Measurements from ENCODE around the gene AUTS2. TPM values are rescaled to one million over a fixed set of nuclear protein-coding genes. Genes with fewer than 3 reads are reported as not detected.

Gene AUTS2
- total RNA-seq, 1 donor from 2014 or later, result 56.0 TPM

DNA sequence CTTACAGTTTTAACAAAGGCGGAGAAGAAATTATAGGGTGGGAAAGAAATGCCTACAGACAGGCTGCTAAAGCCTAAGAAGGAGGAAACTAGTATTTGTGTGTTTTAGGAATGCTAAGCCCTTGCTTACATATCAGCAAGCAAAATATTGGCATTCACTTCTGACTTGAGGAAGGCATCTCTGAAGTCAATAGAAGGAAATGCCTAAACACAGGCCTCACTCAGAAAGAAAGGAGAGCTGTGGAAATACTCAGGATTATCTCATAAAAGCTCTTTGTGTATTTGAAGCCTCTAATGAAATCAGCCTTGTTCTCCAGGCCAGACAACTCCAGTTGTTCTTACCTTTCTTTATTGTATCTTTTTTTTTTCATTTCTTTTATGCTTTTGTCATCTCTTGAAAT lies 158.0 kb downstream of the AUTS2 start:
- TF ChIP-seq, protein P1, sequence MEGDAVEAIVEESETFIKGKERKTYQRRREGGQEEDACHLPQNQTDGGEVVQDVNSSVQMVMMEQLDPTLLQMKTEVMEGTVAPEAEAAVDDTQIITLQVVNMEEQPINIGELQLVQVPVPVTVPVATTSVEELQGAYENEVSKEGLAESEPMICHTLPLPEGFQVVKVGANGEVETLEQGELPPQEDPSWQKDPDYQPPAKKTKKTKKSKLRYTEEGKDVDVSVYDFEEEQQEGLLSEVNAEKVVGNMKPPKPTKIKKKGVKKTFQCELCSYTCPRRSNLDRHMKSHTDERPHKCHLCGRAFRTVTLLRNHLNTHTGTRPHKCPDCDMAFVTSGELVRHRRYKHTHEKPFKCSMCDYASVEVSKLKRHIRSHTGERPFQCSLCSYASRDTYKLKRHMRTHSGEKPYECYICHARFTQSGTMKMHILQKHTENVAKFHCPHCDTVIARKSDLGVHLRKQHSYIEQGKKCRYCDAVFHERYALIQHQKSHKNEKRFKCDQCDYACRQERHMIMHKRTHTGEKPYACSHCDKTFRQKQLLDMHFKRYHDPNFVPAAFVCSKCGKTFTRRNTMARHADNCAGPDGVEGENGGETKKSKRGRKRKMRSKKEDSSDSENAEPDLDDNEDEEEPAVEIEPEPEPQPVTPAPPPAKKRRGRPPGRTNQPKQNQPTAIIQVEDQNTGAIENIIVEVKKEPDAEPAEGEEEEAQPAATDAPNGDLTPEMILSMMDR (IDR thresholded peaks at IDR 0.05), result no peak
- intact Hi-C loops (cut with DNase I), result no loop called here
- Histone ChIP-seq H3K9me3 (no peaks in the 10 kb centered on the region), H3K27ac (no peak overlapping the region), H3K36me3 (no peaks in the 10 kb centered on the region), H3K27me3 (no peaks in the 10 kb centered on the region), H3K4me1 (no peaks in the 10 kb centered on the region), H3K4me3 (no peak overlapping the region)
- DNase-seq (no peak), ATAC-seq (no peak)

DNA sequence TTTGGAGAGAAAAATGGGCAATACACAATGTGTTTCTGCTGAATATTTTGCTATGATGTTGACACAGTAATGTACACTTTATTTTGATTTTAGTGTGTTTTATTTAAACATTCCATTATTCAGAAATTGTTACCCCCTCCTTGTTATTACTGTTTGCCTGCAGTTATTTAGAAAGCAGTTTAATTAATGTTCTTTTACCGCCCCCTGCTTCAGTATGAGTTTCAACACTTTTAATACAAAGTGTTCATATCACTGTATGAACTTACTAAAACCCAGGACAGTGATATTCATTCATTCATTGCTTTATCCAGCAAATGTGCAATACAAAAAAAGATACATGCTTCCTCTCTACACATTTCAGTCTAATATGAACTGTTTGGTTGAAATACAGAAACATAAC lies 159.3 kb downstream of the AUTS2 start:
- Histone ChIP-seq H3K9me3 (no peaks in the 10 kb centered on the region), H3K4me3 (no peak overlapping the region), H3K27me3 (no peaks in the 10 kb centered on the region), H3K36me3 (no peaks in the 10 kb centered on the region), H3K4me1 (no peaks in the 10 kb centered on the region), H3K27ac (no peak overlapping the region)
- intact Hi-C loops (cut with DNase I), result no loop called here
- ATAC-seq (no peak), DNase-seq (no peak)
- TF ChIP-seq, protein P1 (IDR thresholded peaks at IDR 0.05), result no peak

DNA sequence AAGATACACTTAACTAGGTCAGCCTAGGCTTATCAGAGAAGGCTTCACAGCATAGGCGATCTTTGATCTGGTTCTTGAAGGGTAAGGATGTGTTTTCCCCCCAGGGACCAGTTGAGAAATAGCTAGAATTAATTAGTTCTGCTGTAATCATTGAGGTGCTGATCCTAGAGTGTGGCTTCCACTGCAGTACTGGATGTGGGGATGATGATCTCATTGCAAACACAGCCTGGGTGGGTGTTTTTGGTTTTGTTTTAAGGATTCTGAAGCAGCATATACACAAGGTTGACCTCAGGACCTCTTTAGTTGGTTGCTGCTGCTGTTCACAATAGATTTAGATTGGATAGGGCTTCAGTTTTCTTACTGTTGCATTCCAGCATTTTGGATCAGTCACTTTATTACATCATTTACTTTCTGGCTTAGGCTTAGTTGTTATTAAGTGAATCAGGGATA lies 159.7 kb downstream of the AUTS2 start:
- Histone ChIP-seq H3K36me3 (no peaks in the 10 kb centered on the region), H3K4me1 (no peaks in the 10 kb centered on the region), H3K27ac (no peak overlapping the region), H3K9me3 (no peaks in the 10 kb centered on the region), H3K27me3 (no peaks in the 10 kb centered on the region), H3K4me3 (no peak overlapping the region)
- TF ChIP-seq, protein P1 (IDR thresholded peaks at IDR 0.05), result no peak
- intact Hi-C loops (cut with DNase I), result no loop called here
- DNase-seq, result no peak
- ATAC-seq, result no peak

DNA sequence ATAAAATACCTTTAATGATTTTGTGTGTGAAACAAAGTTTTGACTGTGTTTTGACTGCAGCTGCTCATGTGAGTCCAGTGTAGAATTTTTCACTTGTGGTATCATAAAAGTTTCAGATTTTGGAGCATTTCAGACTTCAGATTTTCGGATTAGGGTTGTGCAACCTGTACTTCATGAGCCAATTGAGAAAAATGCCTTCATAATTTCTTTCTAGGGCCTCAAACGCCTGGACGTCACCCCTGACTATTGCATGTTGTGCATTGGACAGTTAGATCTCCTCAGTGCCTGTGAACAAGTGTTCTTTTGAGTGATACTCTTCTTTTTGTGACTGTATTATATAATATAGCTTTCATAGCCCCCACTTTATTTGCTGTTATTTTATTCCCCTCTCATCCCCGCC lies 161.1 kb downstream of the AUTS2 start:
- TF ChIP-seq, protein P1 (IDR thresholded peaks at IDR 0.05), result no peak
- intact Hi-C loops (cut with DNase I), result no loop called here
- H3K9me3 ChIP-seq, result no peaks in the 10 kb centered on the region
- DNase-seq (no peak), ATAC-seq (no peak)
- no peaks in the 10 kb centered on the region for H3K36me3 ChIP-seq
- H3K27me3 ChIP-seq, result no peaks in the 10 kb centered on the region
- no peaks in the 10 kb centered on the region for H3K4me1 ChIP-seq
- no peak overlapping the region for H3K4me3 ChIP-seq
- no peak overlapping the region for H3K27ac ChIP-seq

DNA sequence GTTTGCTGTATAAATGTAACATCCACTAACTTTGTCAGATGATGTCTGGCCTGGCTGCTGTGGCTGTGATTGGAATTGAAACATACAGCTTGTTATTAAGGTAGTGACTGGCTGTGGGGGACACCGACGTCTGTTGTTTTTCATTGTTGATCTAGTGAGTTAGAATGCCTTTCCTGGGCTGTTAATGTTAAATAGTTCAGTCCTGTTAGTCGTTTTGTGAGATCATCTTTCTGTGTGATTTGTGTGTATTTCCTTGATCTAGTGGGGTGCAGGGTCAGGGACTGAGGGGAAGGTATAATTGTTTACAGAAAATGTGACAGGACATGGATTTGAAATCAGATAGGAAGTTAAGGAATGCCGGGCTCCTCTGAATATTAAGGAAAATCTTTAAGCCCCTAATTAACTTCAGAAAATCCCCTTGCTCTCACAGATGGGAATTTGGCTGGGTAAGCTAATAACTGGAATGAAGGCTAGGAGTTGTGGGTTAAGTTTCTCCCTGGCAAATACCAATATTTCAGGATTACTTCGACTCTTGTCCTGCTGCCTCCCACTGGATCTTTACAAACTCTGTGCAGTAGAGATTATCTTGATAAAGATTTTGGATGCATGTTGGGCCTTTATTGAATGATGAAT lies 163.1 kb downstream of the AUTS2 start:
- H3K9me3 ChIP-seq, result no peaks in the 10 kb centered on the region
- TF ChIP-seq, protein P1 (IDR thresholded peaks at IDR 0.05), result no peak
- no peak overlapping the region for H3K4me3 ChIP-seq
- DNase-seq, result no peak
- ATAC-seq, result no peak
- H3K27ac ChIP-seq, result no peak overlapping the region
- no peaks in the 10 kb centered on the region for H3K36me3 ChIP-seq
- intact Hi-C loops (cut with DNase I), result no loop called here
- H3K27me3 ChIP-seq, result no peaks in the 10 kb centered on the region
- no peaks in the 10 kb centered on the region for H3K4me1 ChIP-seq
